OCI-LY7 (cell line): ENCODE data around the gene PRKCI.

Experiments
- CTCF ChIP-seq: fragments of 200-600 bp; sonication (generic); conservative IDR thresholded peaks from 2 replicates; pipeline ENCODE4 v1.5.1; 2014; ENCODE audit warnings: mild to moderate bottlenecking, antibody characterized with exemption, low read length, moderate library complexity, mixed read lengths
- EZH2phosphoT487 ChIP-seq: fragments of 200-600 bp; sonication (generic); IDR thresholded peaks from 2 replicates; pipeline ENCODE4 v1.6.1; 2018; ENCODE audit warnings: low read depth, borderline replicate concordance, mild to moderate bottlenecking, mixed run types, antibody characterized with exemption, low read length, moderate library complexity, mixed read lengths

GRCh38 chr3:170320461-170321121 is 98.4 kb downstream of the PRKCI start:
- TF ChIP-seq CTCF (no peak), EZH2phosphoT487 (no peak)
